Hindlimb muscle (tissue), 1 donor: Measurements from ENCODE around the gene ENPP1. TPM values are rescaled to one million over a fixed set of nuclear protein-coding genes. Genes with fewer than 3 reads are reported as not detected.
"Not testable (repeated sequence)": the region's sequence is repeated elsewhere in the genome, so short reads cannot be mapped to it uniquely, and the experiment has no call there.

Source experiments
- DNase-seq: peaks from one replicate; pipeline ENCODE4 v3.0.0-alpha.2; 2013
- polyA plus RNA-seq: library from polyadenylated mRNA; unstranded; fragments of 120-200 nt; gene quantifications from one replicate; pipeline ENCODE4 v1.2.1, GENCODE V29; 2013; ENCODE audit not compliant: insufficient read length

The ENPP1 gene
- polyA plus RNA-seq, 1 donor, result 11.0 TPM

GRCh38 chr6:131831886-131832285, 24.1 kb downstream of the ENPP1 start:
- no peak for DNase-seq

- no peak for DNase-seq
Measured at GRCh38 chr6:131832363-131832762, 24.5 kb downstream of the ENPP1 start.

- DNase-seq, result no peak
Measured at GRCh38 chr6:131838051-131838450, 30.2 kb downstream of the ENPP1 start.

- no peak for DNase-seq
Measured at GRCh38 chr6:131839388-131839787, 31.6 kb downstream of the ENPP1 start.

- DNase-seq, result no peak
Measured at GRCh38 chr6:131840441-131840840, 32.6 kb downstream of the ENPP1 start.

- DNase-seq, result no peak
Measured at GRCh38 chr6:131840936-131841583, 33.2 kb downstream of the ENPP1 start.

GRCh38 chr6:131843768-131844167, 35.9 kb downstream of the ENPP1 start:
- no peak for DNase-seq

GRCh38 chr6:131844243-131844841, 36.5 kb downstream of the ENPP1 start:
- no peak for DNase-seq

- DNase-seq, result no peak
Measured at GRCh38 chr6:131846023-131846663, 38.3 kb downstream of the ENPP1 start.

GRCh38 chr6:131846905-131847304, 39.1 kb downstream of the ENPP1 start:
- DNase-seq, result no peak

- DNase-seq, result no peak
Measured at GRCh38 chr6:131849799-131850198, 42.0 kb downstream of the ENPP1 start.

- DNase-seq, result no peak
Measured at GRCh38 chr6:131851049-131851769, 43.4 kb downstream of the ENPP1 start.

- no peak for DNase-seq
Measured at GRCh38 chr6:131852200-131852599, 44.4 kb downstream of the ENPP1 start.

GRCh38 chr6:131854803-131855202, 47.0 kb downstream of the ENPP1 start:
- DNase-seq, result no peak

GRCh38 chr6:131858765-131859415, 51.1 kb downstream of the ENPP1 start:
- peak; percentile 61 for DNase-seq

- not testable (repeated sequence) for DNase-seq
Measured at GRCh38 chr6:131859658-131860057, 51.8 kb downstream of the ENPP1 start.

- DNase-seq, result no peak
Measured at GRCh38 chr6:131861381-131861780, 53.6 kb downstream of the ENPP1 start.

GRCh38 chr6:131862476-131862875, 54.7 kb downstream of the ENPP1 start:
- DNase-seq, result no peak

GRCh38 chr6:131867744-131868143, 59.9 kb downstream of the ENPP1 start:
- DNase-seq, result no peak

GRCh38 chr6:131868836-131869235, 61.0 kb downstream of the ENPP1 start:
- no peak for DNase-seq

- no peak for DNase-seq
Measured at GRCh38 chr6:131875647-131876046, 67.8 kb downstream of the ENPP1 start.

- DNase-seq, result no peak
Measured at GRCh38 chr6:131876545-131876944, 68.7 kb downstream of the ENPP1 start.
